ENCODE data around the gene UBAC1. TPM values are rescaled to one million over a fixed set of nuclear protein-coding genes. Genes with fewer than 3 reads are reported as not detected.

Gene UBAC1
- total RNA-seq, 1 experiment from 2014 or later = 54.8 TPM

DNA sequence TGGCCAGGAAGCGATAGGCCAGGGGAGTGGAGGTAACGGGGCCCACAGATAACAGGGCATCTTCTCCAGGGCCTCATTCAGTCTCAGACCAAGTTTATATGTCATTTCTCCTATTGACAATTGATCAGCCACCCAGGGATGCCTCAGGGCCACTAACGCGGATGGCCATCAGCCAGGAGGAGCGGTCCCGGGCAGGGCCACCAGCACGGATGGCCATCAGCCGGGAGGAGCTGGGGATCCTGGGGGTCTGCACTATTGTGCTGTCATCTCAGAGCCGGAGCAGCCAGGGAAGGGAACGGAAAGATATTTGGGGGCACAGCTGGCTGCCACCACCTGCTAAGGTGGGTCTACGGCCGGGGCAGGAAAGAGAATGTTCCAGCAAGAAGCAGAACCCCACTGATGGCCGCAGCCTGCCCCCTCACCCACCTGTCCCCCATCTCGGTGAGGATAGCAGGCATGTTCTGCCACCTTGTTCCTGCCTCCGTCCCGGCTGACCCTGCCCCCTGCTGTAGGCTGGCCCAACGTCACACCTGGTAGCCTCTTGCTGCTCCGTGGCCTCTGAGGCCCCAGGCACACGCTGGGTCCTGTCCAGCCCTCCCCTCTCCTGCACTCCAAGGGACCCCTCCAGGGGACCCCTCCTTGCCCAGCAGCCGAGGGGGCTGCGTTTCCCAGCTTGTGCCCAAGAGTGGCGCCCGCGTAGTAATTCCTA lies 21.5 kb upstream of the UBAC1 start:
- BruUV-seq (replicated peaks) = no TSS peak
- Histone ChIP-seq H3K27ac (ENCODE audit: low read depth, low read length) (no peak overlapping the region), H2AFZ (ENCODE audit: low read depth, low read length, poor library complexity, severe bottlenecking) (no peak overlapping the region), H3K36me3 (ENCODE audit: control insufficient read depth in 1 of 2, insufficient read depth in 2 of 2, low read length in 2 of 2) (no peaks in the 10 kb centered on the region), H3K4me2 (ENCODE audit: low read length) (no peak overlapping the region), H3K9me2 (ENCODE audit: insufficient read depth) (no peaks in the 10 kb centered on the region), H3K9ac (ENCODE audit: low read length) (no peak overlapping the region), H3K9me3 (ENCODE audit: control insufficient read depth in 1 of 2, insufficient read depth in 1 of 2, low read depth in 1 of 2, low read length in 2 of 2) (no peaks in the 10 kb centered on the region), H3K4me3 (replicated peaks in 1 of 2; ENCODE audit: low read depth in 1 of 2, low read length in 2 of 2) (no peak overlapping the region), H3K79me2 (ENCODE audit: insufficient read depth, low read length) (no peaks in the 10 kb centered on the region), H3K27me3 (ENCODE audit: insufficient read depth, low read length) (no peaks in the 10 kb centered on the region), H3K4me1 (ENCODE audit: control insufficient read depth in 1 of 2, insufficient read depth in 2 of 2, low read length in 2 of 2) (no peaks in the 10 kb centered on the region), H4K20me1 (ENCODE audit: insufficient read depth) (no peaks in the 10 kb centered on the region)
- ATAC-seq (no peak), DNase-seq (ENCODE audit: low read depth, low spot score) (no peak)
- ChIA-PET RAD21 (ENCODE audit: low non-redundant PET in 1 of 2, low total read pairs in 2 of 2, uncharacterized antibody in 2 of 2, unreplicated experiment in 2 of 2) (no interaction called here), POLR2A (no interaction called here), CTCF (no interaction called here)
- TF ChIP-seq FOSL1 (IDR thresholded peaks at IDR 0.05; ENCODE audit: low read depth) (no peak), ELF1 (IDR thresholded peaks at IDR 0.05; ENCODE audit: borderline replicate concordance, low read depth) (no peak), POLR2A (IDR thresholded peaks at IDR 0.05; ENCODE audit: borderline replicate concordance, extremely low read depth, insufficient read depth, insufficient read length) (no peak), CTCF (IDR thresholded peaks at IDR 0.05 in 2 of 3, conservative IDR thresholded peaks at IDR 0.05 in 1 of 3; ENCODE audit: borderline replicate concordance in 1 of 3, insufficient read depth in 1 of 3, low read depth in 2 of 3, low read length in 2 of 3) (no peak), MAX (IDR thresholded peaks at IDR 0.05) (no peak), POLR2AphosphoS5 (IDR thresholded peaks at IDR 0.05; ENCODE audit: low read depth, low read length) (no peak)
- intact Hi-C loops (cut with micrococcal nuclease) = no loop called here
